Smooth muscle cell (in vitro differentiated cells): Measurements from ENCODE around the gene IGLL1. TPM values are rescaled to one million over a fixed set of nuclear protein-coding genes. Genes with fewer than 3 reads are reported as not detected.
"Not testable (repeated sequence)": the region's sequence is repeated elsewhere in the genome, so short reads cannot be mapped to it uniquely, and the experiment has no call there.

Experiments
- DNase-seq: peaks from one replicate; lab custom pipeline; 2025; ENCODE audit not compliant: unreplicated experiment; lab: John Stamatoyannopoulos, UW
- H2AFZ ChIP-seq: fragments of 200-600 bp; sonication (generic); 2 replicates; pipeline ENCODE4 v1.6.0; 2016; ENCODE audit warnings: antibody characterized with exemption, low read depth, mild to moderate bottlenecking
- H3F3A ChIP-seq: fragments of 200-600 bp; sonication (generic); 2 replicates; pipeline ENCODE4 v1.6.0; 2017; ENCODE audit warnings: antibody characterized with exemption, low read depth
- H3K27ac ChIP-seq: fragments of 200-600 bp; sonication (generic); 2 replicates; pipeline ENCODE4 v1.5.1; 2016; ENCODE audit warnings: low read depth, mild to moderate bottlenecking
- H3K27me3 ChIP-seq: fragments of 200-600 bp; sonication (generic); 2 replicates; pipeline ENCODE4 v1.6.1; 2016; ENCODE audit warnings: low read depth, mild to moderate bottlenecking
- H3K36me3 ChIP-seq: fragments of 200-600 bp; sonication (generic); 2 replicates; pipeline ENCODE4 v1.5.1; 2016; ENCODE audit warnings: low read depth
- H3K4me1 ChIP-seq: fragments of 200-600 bp; sonication (generic); 2 replicates; pipeline ENCODE4 v1.5.1; 2016; ENCODE audit warnings: low read depth
- H3K4me2 ChIP-seq: fragments of 200-600 bp; sonication (generic); 2 replicates; pipeline ENCODE4 v1.6.0; 2016; ENCODE audit warnings: mild to moderate bottlenecking
- H3K4me3 ChIP-seq: fragments of 200-600 bp; sonication (generic); 2 replicates; pipeline ENCODE4 v1.5.1; 2016; ENCODE audit warnings: mild to moderate bottlenecking
- H3K79me2 ChIP-seq: fragments of 200-600 bp; sonication (generic); 2 replicates; pipeline ENCODE4 v1.6.0; 2016; ENCODE audit warnings: low read depth, mild to moderate bottlenecking
- H3K9ac ChIP-seq: fragments of 200-600 bp; sonication (generic); 2 replicates; pipeline ENCODE4 v1.6.0; 2016; ENCODE audit warnings: low read depth
- H3K9me3 ChIP-seq: fragments of 200-600 bp; sonication (generic); replicated peaks from 2 replicates; pipeline ENCODE4 v1.5.1; 2016; ENCODE audit warnings: low read depth
- H4K20me1 ChIP-seq: fragments of 200-600 bp; sonication (generic); 2 replicates; pipeline ENCODE4 v1.6.0; 2016; ENCODE audit warnings: low read depth
- CTCF ChIP-seq: fragments of 200-600 bp; sonication (generic); IDR thresholded peaks from 2 replicates; pipeline ENCODE4 v1.5.1; 2017; ENCODE audit warnings: borderline replicate concordance, mild to moderate bottlenecking, antibody characterized with exemption; ENCODE audit not compliant: insufficient read depth, poor library complexity, severe bottlenecking
- WGBS: methylation state at CpG from one replicate; pipeline ENCODE4 v1.1.7; 2016; ENCODE audit warnings: low lambda C conversion rate; 5-methylcytosine and 5-hydroxymethylcytosine counted together
- polyA plus RNA-seq: library from polyadenylated mRNA; unstranded; fragments of >200 nt; fragmentation: Nextera tagmentation; extraction: Ambion mirVana; gene quantifications from 2 replicates; pipeline ENCODE4 v1.2.1, GENCODE V29; 2016
- total RNA-seq: library from RNA; depleted of rRNA; stranded (reverse); fragments of >200 nt; gene quantifications from 2 replicates; pipeline ENCODE4 v1.2.3, GENCODE V29; 2014

IGLL1 gene
- total and polyA plus RNA-seq, 2 experiments from 2014 or later, result not detected

GRCh38 chr22:23564276-23564675 lies 15.8 kb downstream of the IGLL1 start:
- H3K4me3 ChIP-seq, result no peak overlapping the region
- no peaks in the 10 kb centered on the region for H3F3A ChIP-seq
- H3K4me2 ChIP-seq, result no peak overlapping the region
- no peaks in the 10 kb centered on the region for H3K9me3 ChIP-seq
- DNase-seq, result no peak
- H3K36me3 ChIP-seq, result no peaks in the 10 kb centered on the region
- H3K4me1 ChIP-seq, result no peaks in the 10 kb centered on the region
- TF ChIP-seq CTCF, result no peak
- H3K9ac ChIP-seq, result no peak overlapping the region
- H3K79me2 ChIP-seq, result no peaks in the 10 kb centered on the region
- no peak overlapping the region for H3K27ac ChIP-seq
- peaks cover 15% of the 10 kb centered on the region for H3K27me3 ChIP-seq
- no peaks in the 10 kb centered on the region for H4K20me1 ChIP-seq
- WGBS, result 94% methylated on average over 7 of the region's 7 CpGs
- H2AFZ ChIP-seq, result no peak overlapping the region

- H3K4me2 ChIP-seq, result no peak overlapping the region
- no peaks in the 10 kb centered on the region for H3K36me3 ChIP-seq
- no peaks in the 10 kb centered on the region for H3F3A ChIP-seq
- H3K27ac ChIP-seq, result no peak overlapping the region
- no peaks in the 10 kb centered on the region for H4K20me1 ChIP-seq
- H2AFZ ChIP-seq, result no peak overlapping the region
- no peaks in the 10 kb centered on the region for H3K4me1 ChIP-seq
- no peaks in the 10 kb centered on the region for H3K79me2 ChIP-seq
- no peak overlapping the region for H3K9ac ChIP-seq
- no peak for DNase-seq
- TF ChIP-seq CTCF, result no peak
- WGBS, result 94% methylated on average over 9 of the region's 9 CpGs
- H3K27me3 ChIP-seq, result peaks cover 17% of the 10 kb centered on the region
- H3K9me3 ChIP-seq, result no peaks in the 10 kb centered on the region
- H3K4me3 ChIP-seq, result no peak overlapping the region
Observed at GRCh38 chr22:23563111-23563510, 17.0 kb downstream of the IGLL1 start.

GRCh38 chr22:23562186-23562585 lies 17.9 kb downstream of the IGLL1 start:
- 93% methylated on average over 4 of the region's 4 CpGs for WGBS
- Histone ChIP-seq H3K9ac (no peak overlapping the region), H3K36me3 (no peaks in the 10 kb centered on the region), H3F3A (no peaks in the 10 kb centered on the region), H3K9me3 (no peaks in the 10 kb centered on the region), H2AFZ (no peak overlapping the region), H3K4me1 (no peaks in the 10 kb centered on the region), H3K27ac (no peak overlapping the region), H3K79me2 (no peaks in the 10 kb centered on the region), H3K27me3 (peaks cover 17% of the 10 kb centered on the region), H3K4me2 (no peak overlapping the region), H4K20me1 (no peaks in the 10 kb centered on the region), H3K4me3 (no peak overlapping the region)
- no peak for DNase-seq
- no peak for TF ChIP-seq CTCF

- H3K9me3 ChIP-seq, H3K36me3 ChIP-seq, H4K20me1 ChIP-seq, H3K4me3 ChIP-seq, H3K9ac ChIP-seq, H2AFZ ChIP-seq, H3K4me2 ChIP-seq, H3K4me1 ChIP-seq, H3K27ac ChIP-seq, DNase-seq, H3F3A ChIP-seq, H3K79me2 ChIP-seq: not testable (repeated sequence)
- peaks cover 19% of the 10 kb centered on the region for H3K27me3 ChIP-seq
- 89% methylated on average over 1 of the region's 24 CpGs for WGBS
Observed at GRCh38 chr22:23561025-23561510, 19.0 kb downstream of the IGLL1 start.

- H2AFZ ChIP-seq, H3K79me2 ChIP-seq, H3K4me1 ChIP-seq, H3K27ac ChIP-seq, H3K4me2 ChIP-seq, H3F3A ChIP-seq, H3K4me3 ChIP-seq, DNase-seq, H3K36me3 ChIP-seq, H3K9ac ChIP-seq, H3K9me3 ChIP-seq, H4K20me1 ChIP-seq: not testable (repeated sequence)
- peaks cover 15% of the 10 kb centered on the region for H3K27me3 ChIP-seq
- 91% methylated on average over 1 of the region's 1 CpG for WGBS
Observed at GRCh38 chr22:23560215-23560614, 19.9 kb downstream of the IGLL1 start.
